Neural cell (in vitro differentiated cells): Measurements from ENCODE around the gene CYP11A1. TPM values are rescaled to one million over a fixed set of nuclear protein-coding genes. Genes with fewer than 3 reads are reported as not detected.

Experiments
- H2AFZ ChIP-seq: fragments of 200-600, 300-800 bp; sonication (generic), shearing (Covaris generic); 2 replicates; pipeline ENCODE4 v1.6.0; 2014; ENCODE audit warnings: low read depth, mild to moderate bottlenecking, antibody characterized with exemption, low read length, moderate library complexity
- H3F3A ChIP-seq: fragments of 200-600 bp; shearing (Covaris generic); 2 replicates; pipeline ENCODE4 v1.6.1; 2016; ENCODE audit warnings: mild to moderate bottlenecking, moderate library complexity, mixed read lengths, antibody characterized with exemption, low read length; ENCODE audit not compliant: insufficient read depth, poor library complexity, severe bottlenecking
- H3K27ac ChIP-seq: fragments of 200-600, 300-800 bp; sonication (generic), shearing (Covaris generic); 2 replicates; pipeline ENCODE4 v1.5.1; 2014; ENCODE audit warnings: mild to moderate bottlenecking, low read length, moderate library complexity
- H3K27me3 ChIP-seq: fragments of 300-800, 200-600 bp; sonication (generic), shearing (Covaris generic); 2 replicates; pipeline ENCODE4 v1.6.0; 2014; ENCODE audit warnings: mild to moderate bottlenecking, low read depth, low read length, moderate library complexity; ENCODE audit not compliant: insufficient read depth
- H3K36me3 ChIP-seq: fragments of 300-800, 200-600 bp; sonication (generic), shearing (Covaris generic); 2 replicates; pipeline ENCODE4 v1.5.1; 2014; ENCODE audit warnings: mild to moderate bottlenecking, antibody characterized with exemption, low read length, moderate library complexity; ENCODE audit not compliant: insufficient read depth
- H3K4me2 ChIP-seq: fragments of 300-800, 200-600 bp; sonication (generic), shearing (Covaris generic); 2 replicates; pipeline ENCODE4 v1.6.0; 2014; ENCODE audit warnings: mild to moderate bottlenecking, low read length
- H3K4me3 ChIP-seq: fragments of 300-800, 200-600 bp; sonication (generic), shearing (Covaris generic); 2 replicates; pipeline ENCODE4 v1.5.1; 2014; ENCODE audit warnings: mild to moderate bottlenecking, low read length, moderate library complexity
- H3K79me2 ChIP-seq: fragments of 200-600 bp; shearing (Covaris generic); replicated peaks from 2 replicates; pipeline ENCODE4 v1.6.0; 2014; ENCODE audit warnings: mild to moderate bottlenecking, low read length, moderate library complexity; ENCODE audit not compliant: insufficient read depth
- H3K9ac ChIP-seq: fragments of 300-800, 200-600 bp; sonication (generic), shearing (Covaris generic); 2 replicates; pipeline ENCODE4 v1.6.1; 2016; ENCODE audit warnings: mild to moderate bottlenecking, low read length, mixed read lengths
- H3K9me2 ChIP-seq: fragments of 200-600 bp; shearing (Covaris generic); 2 replicates; pipeline ENCODE4 v1.6.1; 2016; ENCODE audit warnings: mild to moderate bottlenecking, low read length, mixed read lengths; ENCODE audit not compliant: insufficient read depth
- H3K9me3 ChIP-seq: fragments of 200-600, 300-800 bp; sonication (generic), shearing (Covaris generic); 2 replicates; pipeline ENCODE4 v1.6.1; 2016; ENCODE audit warnings: mild to moderate bottlenecking, mixed run types, low read length, moderate library complexity, mixed read lengths
- H4K20me1 ChIP-seq: fragments of 200-600 bp; shearing (Covaris generic); 2 replicates; pipeline ENCODE4 v1.6.1; 2016; ENCODE audit warnings: mild to moderate bottlenecking, mixed run types; ENCODE audit not compliant: insufficient read depth
- EP300 ChIP-seq: fragments of 450-650 bp; conservative IDR thresholded peaks from 2 replicates; pipeline ENCODE4 v1.6.1; 2014; ENCODE audit warnings: antibody characterized with exemption, mild to moderate bottlenecking, moderate library complexity; ENCODE audit not compliant: poor library complexity, severe bottlenecking
- EZH2 ChIP-seq: fragments of 200-600, 300-800 bp; shearing (Covaris generic), sonication (generic); IDR thresholded peaks from 2 replicates; pipeline ENCODE4 v1.6.1; 2014; ENCODE audit warnings: antibody characterized with exemption, low read length, borderline replicate concordance, mild to moderate bottlenecking; ENCODE audit not compliant: insufficient read depth, poor library complexity, severe bottlenecking
- MXI1 ChIP-seq: fragments of 450-650 bp; conservative IDR thresholded peaks from 2 replicates; pipeline ENCODE4 v1.6.1; 2014; ENCODE audit warnings: antibody characterized with exemption, mild to moderate bottlenecking; ENCODE audit not compliant: poor library complexity, severe bottlenecking
- POLR2AphosphoS5 ChIP-seq: IDR thresholded peaks from 2 replicates; pipeline ENCODE4 v1.6.1; 2012
- RAD21 ChIP-seq: fragments of 450-650 bp; conservative IDR thresholded peaks from 2 replicates; pipeline ENCODE4 v1.6.1; 2014; ENCODE audit warnings: antibody characterized with exemption, mild to moderate bottlenecking, moderate library complexity
- SMC3 ChIP-seq: fragments of 450-650 bp; conservative IDR thresholded peaks from 2 replicates; pipeline ENCODE4 v1.6.1; 2014; ENCODE audit warnings: antibody characterized with exemption, mild to moderate bottlenecking, moderate library complexity; ENCODE audit not compliant: poor library complexity
- TAF1 ChIP-seq: IDR thresholded peaks from 2 replicates; pipeline ENCODE4 v1.6.1; 2012; ENCODE audit warnings: low read depth
- polyA plus RNA-seq: library from polyadenylated mRNA; depleted of rRNA; stranded (reverse); fragments of >200 nt; gene quantifications from 2 replicates; pipeline ENCODE4 v1.2.3, GENCODE V29; 2014
- TF ChIP-seq, protein P1 (sequence below): fragments of 450-650 bp; IDR thresholded peaks from 2 replicates; pipeline ENCODE4 v1.5.1; 2014; ENCODE audit warnings: antibody characterized with exemption, mild to moderate bottlenecking, moderate library complexity; ENCODE audit not compliant: poor library complexity, severe bottlenecking
- TF ChIP-seq, protein P2 (sequence below): IDR thresholded peaks from 2 replicates; pipeline ENCODE4 v1.6.1; 2012; ENCODE audit warnings: borderline replicate concordance

CYP11A1 gene
- polyA plus RNA-seq, 1 donor from 2014 or later = not detected

DNA sequence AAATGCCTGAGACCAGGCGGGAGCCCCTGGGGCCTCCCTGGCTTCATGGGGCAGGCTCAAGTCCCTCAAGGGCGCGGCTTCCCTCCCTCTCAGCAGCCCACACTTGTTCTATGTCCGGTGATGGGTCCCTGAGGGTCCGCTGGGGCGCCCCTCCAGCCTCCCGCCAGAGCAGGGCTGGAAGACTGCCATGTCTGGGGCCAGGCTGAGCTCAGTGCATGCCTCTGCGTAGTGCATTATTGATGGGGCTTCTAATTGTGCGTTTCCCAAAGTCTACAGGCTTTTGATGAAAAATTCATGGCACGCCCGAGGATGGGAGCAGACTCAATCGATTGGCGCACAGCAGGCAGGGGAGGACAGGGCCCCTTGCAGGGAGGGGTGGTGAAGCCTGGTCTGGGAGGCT is 51.3 kb downstream of the CYP11A1 start:
- no peak overlapping the region for H2AFZ ChIP-seq
- H3K36me3 ChIP-seq = no peaks in the 10 kb centered on the region
- no peak overlapping the region for H3K9ac ChIP-seq
- no peaks in the 10 kb centered on the region for H4K20me1 ChIP-seq
- no peak overlapping the region for H3K4me2 ChIP-seq
- H3F3A ChIP-seq = no peaks in the 10 kb centered on the region
- no peaks in the 10 kb centered on the region for H3K27me3 ChIP-seq
- no peaks in the 10 kb centered on the region for H3K79me2 ChIP-seq
- H3K9me2 ChIP-seq = no peaks in the 10 kb centered on the region
- no peak overlapping the region for H3K27ac ChIP-seq
- TF ChIP-seq, protein P1, sequence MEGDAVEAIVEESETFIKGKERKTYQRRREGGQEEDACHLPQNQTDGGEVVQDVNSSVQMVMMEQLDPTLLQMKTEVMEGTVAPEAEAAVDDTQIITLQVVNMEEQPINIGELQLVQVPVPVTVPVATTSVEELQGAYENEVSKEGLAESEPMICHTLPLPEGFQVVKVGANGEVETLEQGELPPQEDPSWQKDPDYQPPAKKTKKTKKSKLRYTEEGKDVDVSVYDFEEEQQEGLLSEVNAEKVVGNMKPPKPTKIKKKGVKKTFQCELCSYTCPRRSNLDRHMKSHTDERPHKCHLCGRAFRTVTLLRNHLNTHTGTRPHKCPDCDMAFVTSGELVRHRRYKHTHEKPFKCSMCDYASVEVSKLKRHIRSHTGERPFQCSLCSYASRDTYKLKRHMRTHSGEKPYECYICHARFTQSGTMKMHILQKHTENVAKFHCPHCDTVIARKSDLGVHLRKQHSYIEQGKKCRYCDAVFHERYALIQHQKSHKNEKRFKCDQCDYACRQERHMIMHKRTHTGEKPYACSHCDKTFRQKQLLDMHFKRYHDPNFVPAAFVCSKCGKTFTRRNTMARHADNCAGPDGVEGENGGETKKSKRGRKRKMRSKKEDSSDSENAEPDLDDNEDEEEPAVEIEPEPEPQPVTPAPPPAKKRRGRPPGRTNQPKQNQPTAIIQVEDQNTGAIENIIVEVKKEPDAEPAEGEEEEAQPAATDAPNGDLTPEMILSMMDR = no peak
- TF ChIP-seq TAF1 (no peak), MXI1 (no peak), EZH2 (no peak), EP300 (no peak), RAD21 (no peak), POLR2AphosphoS5 (no peak), SMC3 (no peak)
- TF ChIP-seq, protein P2, sequence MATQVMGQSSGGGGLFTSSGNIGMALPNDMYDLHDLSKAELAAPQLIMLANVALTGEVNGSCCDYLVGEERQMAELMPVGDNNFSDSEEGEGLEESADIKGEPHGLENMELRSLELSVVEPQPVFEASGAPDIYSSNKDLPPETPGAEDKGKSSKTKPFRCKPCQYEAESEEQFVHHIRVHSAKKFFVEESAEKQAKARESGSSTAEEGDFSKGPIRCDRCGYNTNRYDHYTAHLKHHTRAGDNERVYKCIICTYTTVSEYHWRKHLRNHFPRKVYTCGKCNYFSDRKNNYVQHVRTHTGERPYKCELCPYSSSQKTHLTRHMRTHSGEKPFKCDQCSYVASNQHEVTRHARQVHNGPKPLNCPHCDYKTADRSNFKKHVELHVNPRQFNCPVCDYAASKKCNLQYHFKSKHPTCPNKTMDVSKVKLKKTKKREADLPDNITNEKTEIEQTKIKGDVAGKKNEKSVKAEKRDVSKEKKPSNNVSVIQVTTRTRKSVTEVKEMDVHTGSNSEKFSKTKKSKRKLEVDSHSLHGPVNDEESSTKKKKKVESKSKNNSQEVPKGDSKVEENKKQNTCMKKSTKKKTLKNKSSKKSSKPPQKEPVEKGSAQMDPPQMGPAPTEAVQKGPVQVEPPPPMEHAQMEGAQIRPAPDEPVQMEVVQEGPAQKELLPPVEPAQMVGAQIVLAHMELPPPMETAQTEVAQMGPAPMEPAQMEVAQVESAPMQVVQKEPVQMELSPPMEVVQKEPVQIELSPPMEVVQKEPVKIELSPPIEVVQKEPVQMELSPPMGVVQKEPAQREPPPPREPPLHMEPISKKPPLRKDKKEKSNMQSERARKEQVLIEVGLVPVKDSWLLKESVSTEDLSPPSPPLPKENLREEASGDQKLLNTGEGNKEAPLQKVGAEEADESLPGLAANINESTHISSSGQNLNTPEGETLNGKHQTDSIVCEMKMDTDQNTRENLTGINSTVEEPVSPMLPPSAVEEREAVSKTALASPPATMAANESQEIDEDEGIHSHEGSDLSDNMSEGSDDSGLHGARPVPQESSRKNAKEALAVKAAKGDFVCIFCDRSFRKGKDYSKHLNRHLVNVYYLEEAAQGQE = no peak
- H3K9me3 ChIP-seq = no peaks in the 10 kb centered on the region
- no peak overlapping the region for H3K4me3 ChIP-seq

DNA sequence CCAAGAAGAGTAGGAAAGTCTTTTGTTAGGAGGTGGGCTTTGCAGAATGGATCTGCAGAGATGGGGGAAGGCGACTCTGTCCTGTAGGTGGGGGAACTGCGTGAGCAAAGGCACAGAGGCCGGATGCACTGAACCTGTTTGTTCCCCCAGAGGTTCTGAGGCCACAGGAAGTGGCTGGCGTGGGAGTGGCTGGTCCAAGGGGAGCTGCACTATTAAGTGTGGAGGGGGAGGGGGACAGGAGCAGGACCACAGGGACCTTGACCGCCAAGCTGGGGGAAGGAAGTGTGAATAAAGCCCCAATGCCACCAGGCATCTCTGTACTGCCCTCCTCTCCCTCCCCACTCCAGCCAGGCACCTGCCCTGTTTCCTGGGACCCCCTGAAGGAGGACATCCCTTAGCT is 51.8 kb downstream of the CYP11A1 start:
- no peak overlapping the region for H3K27ac ChIP-seq
- no peak overlapping the region for H3K4me2 ChIP-seq
- no peaks in the 10 kb centered on the region for H3K79me2 ChIP-seq
- H3K27me3 ChIP-seq = no peaks in the 10 kb centered on the region
- H3K4me3 ChIP-seq = no peak overlapping the region
- no peak overlapping the region for H2AFZ ChIP-seq
- H3F3A ChIP-seq = no peaks in the 10 kb centered on the region
- TF ChIP-seq TAF1 (no peak), MXI1 (no peak), RAD21 (no peak), POLR2AphosphoS5 (no peak), EZH2 (no peak), SMC3 (no peak), EP300 (no peak)
- TF ChIP-seq, protein P2 = no peak
- TF ChIP-seq, protein P1 = no peak
- no peaks in the 10 kb centered on the region for H3K9me3 ChIP-seq
- H4K20me1 ChIP-seq = no peaks in the 10 kb centered on the region
- H3K36me3 ChIP-seq = no peaks in the 10 kb centered on the region
- no peak overlapping the region for H3K9ac ChIP-seq
- no peaks in the 10 kb centered on the region for H3K9me2 ChIP-seq
